GM12891 (cell line): ENCODE measurements around the gene RIN3.

Experiments used
- POLR2A ChIP-seq: IDR thresholded peaks from 2 replicates; pipeline ENCODE4 v1.6.1; 2011; ENCODE audit warnings: low read depth, low read length, control low read depth
- POLR2AphosphoS5 ChIP-seq: IDR thresholded peaks from 2 replicates; pipeline ENCODE4 v1.6.1; 2011; ENCODE audit warnings: low read depth, low read length, control low read depth
- SPI1 ChIP-seq: IDR thresholded peaks from 2 replicates; pipeline ENCODE4 v1.6.1; 2011; ENCODE audit warnings: low read depth, low read length, control low read depth
- TAF1 ChIP-seq: IDR thresholded peaks from 2 replicates; pipeline ENCODE4 v1.6.1; 2011; ENCODE audit warnings: low read depth, low read length, control low read depth

- TF ChIP-seq POLR2A, result no peak
- no peak for TF ChIP-seq POLR2AphosphoS5
- TF ChIP-seq TAF1, result no peak
- no peak for TF ChIP-seq SPI1
Observed at GRCh38 chr14:92556255-92556741, 42.7 kb downstream of the RIN3 start.
